ENCODE data around the gene HMBS.
"Not testable (repeated sequence)": the region's sequence is repeated elsewhere in the genome, so short reads cannot be mapped to it uniquely, and the experiment has no call there.

HMBS gene

GRCh38 chr11:119084663-119085436, at the start of gene HMBS:
Gene HMBS, plus strand, starts transcription at chr11:119084881. Its CDS starts 153 bp downstream, at chr11:119085034.
- peak; percentile 68 to 83 for DNase-seq (ENCODE audit: low read depth in 1 of 2, low spot score in 1 of 2)

GRCh38 chr11:119038884-119039283, 45.8 kb upstream of the HMBS start:
- no peak for DNase-seq (ENCODE audit: low read depth in 1 of 2, low spot score in 1 of 2)

GRCh38 chr11:119039471-119039870, 45.2 kb upstream of the HMBS start:
- not testable (repeated sequence) for DNase-seq (ENCODE audit: low read depth in 1 of 2, low spot score in 1 of 2)

- no peak for DNase-seq (ENCODE audit: low read depth in 1 of 2, low spot score in 1 of 2)
These were observed 42.7 kb upstream of the HMBS start for GRCh38 chr11:119041821-119042514.

GRCh38 chr11:119042927-119043326, 41.8 kb upstream of the HMBS start:
- no peak for DNase-seq (ENCODE audit: low read depth in 1 of 2, low spot score in 1 of 2)

GRCh38 chr11:119044708-119045107, 40.0 kb upstream of the HMBS start:
- no peak for DNase-seq (ENCODE audit: low read depth in 1 of 2, low spot score in 1 of 2)

- no peak for DNase-seq (ENCODE audit: low read depth in 1 of 2, low spot score in 1 of 2)
These were observed 38.2 kb upstream of the HMBS start for GRCh38 chr11:119046489-119046888.

GRCh38 chr11:119047205-119047604, 37.5 kb upstream of the HMBS start:
- no peak for DNase-seq (ENCODE audit: low read depth in 1 of 2, low spot score in 1 of 2)

- DNase-seq (ENCODE audit: low read depth in 1 of 2, low spot score in 1 of 2): no peak
These were observed 36.0 kb upstream of the HMBS start for GRCh38 chr11:119048644-119049043.

- no peak for DNase-seq (ENCODE audit: low read depth in 1 of 2, low spot score in 1 of 2)
These were observed 35.6 kb upstream of the HMBS start for GRCh38 chr11:119049081-119049480.

- DNase-seq (ENCODE audit: low read depth in 1 of 2, low spot score in 1 of 2): no peak
These were observed 33.1 kb upstream of the HMBS start for GRCh38 chr11:119051440-119052162.

- no peak for DNase-seq (ENCODE audit: low read depth in 1 of 2, low spot score in 1 of 2)
These were observed 32.4 kb upstream of the HMBS start for GRCh38 chr11:119052163-119052814.

- DNase-seq (ENCODE audit: low read depth in 1 of 2, low spot score in 1 of 2): no peak
These were observed 30.3 kb upstream of the HMBS start for GRCh38 chr11:119054418-119054817.

- no peak for DNase-seq (ENCODE audit: low read depth in 1 of 2, low spot score in 1 of 2)
These were observed 28.8 kb upstream of the HMBS start for GRCh38 chr11:119055901-119056300.

- peak in 1 of 2 donors; percentile 25 for DNase-seq (ENCODE audit: low read depth in 1 of 2, low spot score in 1 of 2)
These were observed 28.2 kb upstream of the HMBS start for GRCh38 chr11:119056421-119056999.

- DNase-seq (ENCODE audit: low read depth in 1 of 2, low spot score in 1 of 2): peak; percentile 98 to 99
These were observed 27.5 kb upstream of the HMBS start, which contains the start of gene HYOU1 for GRCh38 chr11:119057000-119057769. Gene HYOU1, minus strand, starts transcription at chr11:119057205. Its CDS starts 1,045 bp downstream, at chr11:119056160.

GRCh38 chr11:119059128-119059527, 25.6 kb upstream of the HMBS start:
- DNase-seq (ENCODE audit: low read depth in 1 of 2, low spot score in 1 of 2): not testable (repeated sequence)

- DNase-seq (ENCODE audit: low read depth in 1 of 2, low spot score in 1 of 2): no peak
These were observed 23.4 kb upstream of the HMBS start for GRCh38 chr11:119061256-119061655.

GRCh38 chr11:119062779-119063178, 21.9 kb upstream of the HMBS start:
- no peak for DNase-seq (ENCODE audit: low read depth in 1 of 2, low spot score in 1 of 2)

GRCh38 chr11:119065369-119065768, 19.3 kb upstream of the HMBS start:
- no peak for DNase-seq (ENCODE audit: low read depth in 1 of 2, low spot score in 1 of 2)
